GM18526 (cell line): ENCODE results near the gene PI3.

Experiments
- POLR2A ChIP-seq: IDR thresholded peaks from 3 replicates; pipeline ENCODE4 v1.6.1; 2011; ENCODE audit not compliant: insufficient read length; ENCODE audit errors: extremely low read depth

Gene PI3

DNA sequence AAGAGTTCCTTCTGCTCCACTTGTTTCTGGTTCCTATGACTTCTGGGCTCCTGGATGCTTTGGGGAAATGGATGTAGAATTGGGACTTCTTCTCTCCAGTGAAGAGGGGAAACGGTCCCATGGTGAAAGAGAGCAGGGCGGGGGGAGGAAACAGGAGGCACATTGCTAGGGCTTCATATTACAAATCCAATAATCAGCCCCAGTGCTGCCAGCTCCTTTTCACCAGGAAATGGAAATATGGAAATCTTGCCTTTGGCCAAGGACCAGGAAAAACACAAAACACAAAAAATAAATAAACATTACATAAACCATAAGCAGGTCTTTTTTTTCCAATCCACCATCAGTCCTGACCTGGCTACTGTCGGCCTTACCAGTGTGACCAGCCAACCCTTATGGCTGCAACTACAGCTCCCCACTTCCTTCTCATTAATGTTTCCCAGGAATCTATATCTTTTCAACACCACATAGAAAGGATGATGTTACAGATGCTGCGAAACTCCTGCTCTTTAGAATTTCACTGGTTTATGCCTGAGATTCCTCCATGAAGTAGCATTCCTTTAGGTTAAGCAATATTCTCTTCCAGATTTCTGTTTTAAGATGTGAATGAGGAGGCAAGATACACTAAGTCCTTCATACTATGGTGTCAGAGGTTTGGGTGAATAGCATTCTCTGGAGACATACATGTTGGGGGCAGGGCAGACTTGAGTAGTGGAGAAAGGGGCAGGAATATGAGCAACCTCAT, 2.0 kb downstream of the PI3 start:
- no peak for TF ChIP-seq POLR2A

DNA sequence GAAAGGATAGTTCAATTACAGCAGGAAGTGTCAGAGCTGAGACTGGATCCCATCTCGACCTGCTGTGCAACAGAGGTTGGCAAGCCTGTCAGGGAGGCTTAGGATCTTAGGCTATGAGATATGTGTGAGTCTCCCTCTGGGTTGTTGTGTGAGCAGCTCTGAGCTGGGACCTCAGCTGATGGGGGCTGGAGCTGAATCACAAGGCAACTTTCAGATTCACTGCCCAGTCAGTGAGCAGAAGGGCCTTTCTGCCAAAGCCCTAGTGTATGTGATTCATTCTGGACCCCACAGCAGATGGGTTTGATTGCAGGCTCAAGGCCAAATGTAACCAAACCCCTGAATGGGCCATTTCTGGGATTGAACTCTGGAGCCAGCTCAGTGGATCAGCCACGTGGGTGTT, 4.5 kb downstream of the PI3 start:
- no peak for TF ChIP-seq POLR2A

DNA sequence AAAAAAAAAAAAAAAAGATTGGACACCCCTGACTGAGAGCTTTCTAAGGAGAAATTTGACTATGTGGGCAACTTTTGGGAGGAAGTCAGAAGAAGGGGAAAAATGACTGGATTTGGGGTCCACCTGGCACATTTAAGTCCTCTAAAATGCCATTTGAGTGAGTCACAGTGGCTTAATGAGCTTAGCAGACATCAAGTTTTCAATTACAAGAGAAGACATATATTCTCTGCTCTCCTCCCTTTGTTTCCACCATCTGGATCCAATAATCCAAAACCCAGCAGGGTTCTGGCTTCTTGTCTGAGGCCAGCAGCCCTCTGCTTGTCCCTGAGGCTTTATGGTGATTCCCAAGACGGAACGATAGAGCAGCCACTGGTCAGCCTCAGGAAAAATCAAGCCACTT, 6.9 kb downstream of the PI3 start:
- TF ChIP-seq POLR2A: no peak

DNA sequence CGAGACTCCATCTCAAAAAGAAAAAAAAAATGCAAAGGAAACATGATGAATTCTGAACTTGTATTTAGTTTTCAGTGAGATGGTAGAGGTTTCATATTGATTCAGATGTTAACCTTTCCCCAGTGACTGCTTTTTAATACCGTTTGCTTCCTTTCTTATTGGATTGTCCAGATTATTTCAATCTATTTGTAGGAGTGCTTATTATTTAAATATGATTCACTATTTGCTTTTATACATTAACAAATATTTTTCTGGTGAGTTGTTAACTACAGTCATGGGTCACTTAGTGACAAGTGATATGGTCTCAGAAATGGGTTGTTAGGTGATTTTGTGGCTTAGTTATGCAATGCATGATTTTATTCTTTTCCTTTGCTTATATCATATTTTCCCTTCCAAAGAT, 8.4 kb downstream of the PI3 start:
- TF ChIP-seq POLR2A: no peak

DNA sequence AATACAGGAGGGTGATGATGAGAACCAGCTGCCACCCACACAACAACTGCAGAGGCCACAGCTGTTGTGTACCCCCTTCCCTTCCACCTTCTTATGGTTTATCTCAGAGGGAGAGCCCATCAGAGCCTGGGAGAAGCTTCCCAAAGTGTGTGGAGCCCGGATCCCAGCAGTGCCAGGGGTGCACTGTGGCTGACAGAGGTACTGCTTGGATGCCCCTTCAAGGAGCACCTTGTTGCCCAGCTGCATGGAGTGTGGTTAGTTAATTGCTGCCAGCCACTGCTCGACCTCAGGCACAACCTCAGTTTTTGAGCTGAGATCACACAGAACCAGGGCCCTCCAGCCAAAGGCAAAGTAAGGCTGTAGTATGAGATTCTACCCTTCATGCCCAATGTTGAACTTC, 13.0 kb downstream of the PI3 start:
- TF ChIP-seq POLR2A: no peak

DNA sequence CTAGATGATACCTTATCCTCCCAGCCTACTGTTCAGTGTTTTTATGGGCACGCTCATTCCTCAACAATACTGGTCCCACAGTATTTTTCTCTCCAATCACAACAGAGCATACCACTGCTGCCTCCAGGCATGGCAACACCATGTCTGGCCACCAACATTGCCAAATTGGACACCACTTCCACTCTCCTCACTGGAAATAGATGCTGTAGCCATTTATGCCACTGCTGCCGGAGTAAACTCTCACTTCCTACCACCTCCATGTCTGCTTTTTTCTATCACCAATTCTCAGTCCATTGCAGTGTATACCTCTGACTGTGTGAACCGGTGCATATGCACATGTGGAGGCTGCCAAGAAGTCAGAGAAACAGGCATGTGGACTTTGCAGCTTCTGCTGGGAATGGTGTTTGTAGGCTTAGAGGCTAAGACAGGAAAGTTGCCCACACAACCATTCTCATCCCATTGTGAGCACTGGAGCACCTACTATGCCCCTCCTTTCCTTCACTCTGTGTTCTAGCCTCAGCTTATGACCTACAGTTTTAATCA, 14.4 kb downstream of the PI3 start:
- no peak for TF ChIP-seq POLR2A

DNA sequence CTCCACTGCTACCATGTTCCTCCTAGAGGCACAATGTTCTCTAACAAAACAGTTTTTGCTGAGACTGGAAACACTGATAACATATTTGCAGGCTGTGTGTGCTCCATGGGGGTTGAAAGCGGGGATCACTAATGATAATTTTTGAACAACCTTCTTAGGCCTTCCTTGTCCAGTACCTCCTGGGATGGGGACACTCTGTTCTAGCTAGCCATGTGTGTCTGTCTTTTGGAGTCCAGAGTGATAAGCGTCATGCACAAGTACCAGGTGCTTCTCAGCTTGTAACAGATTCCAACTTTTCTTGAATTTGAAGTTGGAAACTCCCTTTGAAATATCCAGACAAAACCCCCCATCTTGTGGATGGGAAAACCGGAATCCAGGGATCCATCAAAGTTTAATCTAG, 15.2 kb downstream of the PI3 start:
- no peak for TF ChIP-seq POLR2A

DNA sequence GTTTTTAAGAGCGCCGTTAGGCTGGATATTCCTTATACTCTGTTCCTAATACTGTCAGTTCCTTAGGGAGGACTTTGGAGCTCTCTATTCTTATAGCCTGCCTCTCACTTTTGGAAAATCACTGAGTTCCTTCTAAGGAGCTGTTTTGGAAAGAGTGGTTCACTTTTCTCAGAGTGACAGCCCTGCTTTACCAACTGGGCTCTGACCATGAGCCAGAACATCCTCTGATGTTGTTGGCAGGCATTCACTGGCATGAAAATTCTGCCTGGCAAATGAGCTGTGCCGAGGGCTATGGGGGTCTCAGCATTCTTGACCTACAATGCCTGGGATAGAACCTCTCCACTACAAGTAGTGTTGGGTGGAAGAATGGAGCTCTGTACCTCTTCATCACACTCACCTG, 17.2 kb downstream of the PI3 start:
- no peak for TF ChIP-seq POLR2A

DNA sequence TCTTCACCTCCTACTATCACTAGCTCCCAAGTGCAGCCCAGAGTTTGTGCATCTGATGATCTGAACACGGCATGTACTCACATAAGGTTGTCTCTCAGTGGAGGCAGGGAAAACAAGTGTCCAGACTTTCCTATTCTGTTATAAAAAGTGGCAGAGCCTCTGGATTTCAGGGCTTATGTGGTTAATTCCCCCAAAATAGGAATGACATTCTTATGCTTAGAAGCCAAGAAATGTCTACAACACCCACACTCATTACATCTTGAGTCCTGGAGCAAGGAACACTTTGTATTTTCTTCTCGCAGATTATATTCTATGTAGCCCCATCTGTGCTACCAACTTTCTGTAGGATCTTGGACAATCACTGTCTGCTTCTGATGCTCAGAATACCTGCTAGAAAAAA, 18.6 kb downstream of the PI3 start:
- no peak for TF ChIP-seq POLR2A

DNA sequence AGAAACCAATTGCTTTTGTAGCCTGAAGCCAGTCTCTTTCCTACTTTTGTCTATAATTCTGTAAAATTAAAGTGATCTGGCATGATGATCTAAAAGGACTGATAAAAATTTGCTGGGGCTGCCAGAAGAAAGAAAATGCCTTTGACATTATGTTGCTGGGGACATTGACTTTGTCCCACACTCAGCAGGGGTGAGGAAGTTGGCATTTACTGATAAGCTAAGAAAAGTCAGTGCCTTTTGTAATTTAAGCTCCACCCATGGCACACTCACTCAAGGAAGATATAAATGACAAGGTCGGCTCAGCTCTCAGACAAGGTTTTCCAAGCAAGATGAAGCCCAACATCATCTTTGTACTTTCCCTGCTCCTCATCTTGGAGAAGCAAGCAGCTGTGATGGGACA, 32.0 kb downstream of the PI3 start, which contains the start of gene SEMG1:
SEMG1 (plus strand) TSS at position 309 of the 400 bp plus-strand sequence; CDS start at position 330, 21 bp downstream.
- no peak for TF ChIP-seq POLR2A

DNA sequence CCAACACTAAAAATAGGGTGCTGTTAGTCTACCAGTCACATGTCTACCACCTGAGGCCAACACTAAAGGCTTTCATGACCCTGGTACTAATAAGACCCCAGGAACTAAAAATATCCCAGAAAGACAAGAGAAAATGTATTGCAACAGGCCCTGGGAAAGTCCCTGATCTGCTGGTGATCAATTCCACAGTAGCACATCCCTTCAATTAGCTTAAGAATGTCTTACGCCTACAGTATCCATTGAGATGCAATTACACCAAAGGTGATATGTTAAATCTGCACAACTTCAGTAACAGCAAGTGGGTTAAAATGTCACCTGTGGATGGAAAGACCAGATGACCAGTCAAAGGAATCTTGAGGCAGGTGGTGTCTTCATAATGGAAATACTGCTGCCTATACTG, 35.2 kb downstream of the PI3 start:
- no peak for TF ChIP-seq POLR2A

DNA sequence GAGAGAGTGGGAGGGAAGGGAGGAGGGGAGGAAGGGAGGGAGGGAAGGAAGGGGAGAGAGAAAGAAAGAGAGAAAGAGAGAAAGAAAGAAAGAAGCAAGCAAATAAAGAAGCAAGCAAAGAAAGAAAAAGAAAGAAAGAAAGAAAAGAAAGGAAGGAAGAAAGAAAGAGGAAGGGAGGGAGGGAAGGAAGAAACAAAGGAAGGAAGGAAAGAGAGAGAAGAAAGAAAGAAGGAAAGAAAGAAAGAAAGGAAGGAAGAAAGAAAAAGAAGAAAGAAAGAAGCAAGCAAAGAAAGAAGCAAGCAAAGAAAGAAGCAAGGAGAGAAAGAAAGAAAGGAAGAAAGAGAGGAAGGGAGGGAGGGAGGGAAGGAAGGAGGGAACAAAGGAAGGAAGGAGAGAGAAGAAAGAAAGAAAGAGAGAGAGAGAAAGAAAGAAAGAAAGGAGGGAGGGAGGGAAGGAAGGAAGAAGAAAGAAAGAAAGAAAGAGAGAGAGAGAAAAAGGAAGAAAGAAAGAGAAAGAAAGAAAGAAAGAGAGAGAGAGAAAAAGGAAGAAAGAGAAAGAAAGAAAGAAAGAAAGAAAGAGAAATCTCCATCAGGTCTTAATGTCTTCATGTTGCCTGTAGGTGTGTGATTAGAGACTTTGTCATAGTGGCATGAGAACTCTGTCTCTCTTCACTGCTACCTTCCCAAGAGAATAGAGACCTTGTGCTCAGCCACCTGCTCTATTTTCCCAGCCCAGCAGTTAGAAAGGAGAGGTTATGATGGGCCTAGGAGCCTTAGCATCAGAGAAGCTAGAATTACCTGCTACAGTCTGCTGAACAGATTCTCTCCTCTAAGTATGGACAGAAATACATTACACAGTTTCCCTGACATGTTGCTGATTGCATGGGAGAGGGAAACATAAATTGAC, 37.1 kb downstream of the PI3 start:
- no peak for TF ChIP-seq POLR2A

DNA sequence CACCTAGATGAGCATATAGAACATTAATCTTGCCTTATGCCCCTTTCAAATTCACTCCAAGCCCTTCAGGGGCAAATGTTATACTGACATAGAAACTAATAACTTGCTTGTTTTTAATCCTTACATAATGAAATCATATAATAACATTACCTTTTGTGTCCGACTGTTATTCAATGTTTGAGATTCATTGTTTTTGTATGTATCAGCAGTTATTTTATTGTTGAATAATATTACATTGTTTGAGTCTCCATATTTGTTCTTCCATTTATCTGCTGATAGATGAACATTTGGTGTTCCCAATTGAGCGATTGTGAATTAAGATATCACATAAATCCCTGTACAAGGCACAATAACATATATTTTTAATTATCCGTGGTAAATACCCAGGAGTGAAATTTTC, 38.1 kb downstream of the PI3 start:
- no peak for TF ChIP-seq POLR2A

DNA sequence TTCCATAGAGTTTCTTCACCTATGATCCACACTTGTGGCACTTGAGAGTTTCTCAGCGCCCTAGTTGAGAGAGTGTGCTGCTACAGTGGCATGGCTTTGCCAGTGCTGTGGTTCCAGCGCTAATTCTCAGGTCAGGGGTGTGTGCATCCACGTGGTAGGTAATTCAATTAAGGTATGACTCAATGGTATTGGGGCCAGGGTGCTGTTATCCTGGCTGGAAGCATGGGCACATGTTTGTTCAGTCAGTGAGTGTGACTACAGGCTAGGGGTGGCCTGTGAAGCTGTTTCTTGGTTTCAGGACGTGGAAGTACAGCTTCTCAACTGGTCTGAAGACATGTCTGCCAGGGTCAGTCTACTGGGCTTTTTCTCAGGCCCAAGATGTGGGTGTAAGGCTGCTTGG, 43.4 kb downstream of the PI3 start:
- TF ChIP-seq POLR2A: no peak

DNA sequence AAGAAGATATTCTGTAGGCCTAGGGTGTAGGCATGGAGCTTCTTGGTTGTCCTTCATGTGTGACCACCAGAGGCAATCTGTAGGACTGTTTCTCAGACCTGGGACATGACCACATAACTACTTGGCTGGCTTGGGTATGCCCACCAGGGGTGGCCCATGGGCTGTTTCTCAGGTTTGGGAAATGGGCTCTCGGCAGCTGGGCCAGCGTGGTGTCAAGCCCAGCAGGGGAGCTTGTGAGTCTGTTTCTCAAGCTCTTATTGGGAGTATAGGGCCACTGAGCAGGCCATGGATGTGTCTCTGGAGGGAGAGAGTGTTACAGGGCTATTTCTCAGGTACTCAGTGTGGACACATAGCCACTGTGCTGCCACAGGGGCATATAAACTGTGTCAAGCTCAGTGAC, 43.9 kb downstream of the PI3 start:
- TF ChIP-seq POLR2A: no peak

DNA sequence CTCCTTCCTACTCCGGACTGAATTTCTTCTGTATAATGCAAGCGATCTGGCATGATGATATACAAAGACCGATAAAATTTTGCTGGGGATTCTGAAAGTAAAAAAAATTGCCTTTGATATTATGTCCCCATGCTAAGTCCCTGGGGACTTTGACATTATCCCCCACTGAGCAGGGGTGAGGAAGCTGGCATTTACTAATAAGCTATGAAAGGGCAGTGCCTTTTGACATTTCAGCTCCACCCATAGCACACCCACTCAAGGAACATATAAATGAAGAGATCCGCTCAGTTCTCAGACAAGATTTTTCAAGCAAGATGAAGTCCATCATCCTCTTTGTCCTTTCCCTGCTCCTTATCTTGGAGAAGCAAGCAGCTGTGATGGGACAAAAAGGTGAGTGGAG, 46.4 kb downstream of the PI3 start, which contains the start of gene SEMG2:
SEMG2 (plus strand) TSS at position 298 of the 400 bp plus-strand sequence; CDS start at position 315, 17 bp downstream.
- no peak for TF ChIP-seq POLR2A
